ENCODE data around the gene MCF2L2.
A peak's percentile ranks its signal among the peaks of the same experiment; 100 is the strongest.
"Not testable (repeated sequence)": the region's sequence is repeated elsewhere in the genome, so short reads cannot be mapped to it uniquely, and the experiment has no call there.

The MCF2L2 gene

DNA sequence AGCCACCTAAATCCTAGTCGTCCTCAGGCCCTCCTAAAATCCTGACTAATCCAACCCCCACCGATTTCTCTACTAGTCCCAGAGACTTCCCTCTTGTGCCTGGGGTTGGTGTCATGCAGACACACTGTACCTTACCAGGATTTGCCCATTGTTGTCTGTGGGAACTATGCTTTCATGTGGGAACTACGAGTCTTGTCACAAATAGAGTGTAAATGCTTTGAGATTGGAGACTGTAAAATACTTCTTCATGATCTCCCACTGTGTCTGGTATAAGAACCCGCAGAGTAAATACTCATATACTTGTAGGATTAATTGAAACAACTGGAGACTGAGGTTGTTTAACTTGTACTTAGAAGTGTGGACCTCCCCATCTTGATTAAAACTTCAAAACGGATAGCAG lies 164.2 kb downstream of the MCF2L2 start:
- peak in 1 of 2 donors; percentile 40 for DNase-seq

DNA sequence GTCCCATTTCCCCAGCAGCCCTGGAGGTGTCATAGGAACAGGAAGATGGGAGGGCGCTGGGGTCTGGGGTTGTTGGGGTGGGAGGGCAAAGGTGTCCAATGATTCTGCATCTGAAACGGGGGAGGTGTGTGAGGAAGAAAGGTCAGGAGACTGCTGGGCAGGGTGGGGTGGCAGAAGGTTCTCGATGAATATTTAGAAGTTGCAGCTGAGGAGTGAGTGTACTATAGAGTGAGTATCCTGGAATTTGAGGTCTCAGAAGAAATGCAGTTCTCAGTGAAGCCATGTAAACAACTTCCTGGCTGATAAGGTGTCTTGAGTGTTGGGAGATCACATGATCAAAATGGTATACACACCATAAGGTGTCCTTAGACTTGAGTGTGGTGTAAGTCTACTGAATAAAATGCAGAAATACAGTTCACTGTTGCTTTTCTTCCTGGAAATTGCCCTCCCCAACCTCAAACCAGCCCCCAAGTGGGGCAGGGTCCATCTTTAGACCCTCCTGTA lies 165.5 kb downstream of the MCF2L2 start:
- DNase-seq, result no peak

DNA sequence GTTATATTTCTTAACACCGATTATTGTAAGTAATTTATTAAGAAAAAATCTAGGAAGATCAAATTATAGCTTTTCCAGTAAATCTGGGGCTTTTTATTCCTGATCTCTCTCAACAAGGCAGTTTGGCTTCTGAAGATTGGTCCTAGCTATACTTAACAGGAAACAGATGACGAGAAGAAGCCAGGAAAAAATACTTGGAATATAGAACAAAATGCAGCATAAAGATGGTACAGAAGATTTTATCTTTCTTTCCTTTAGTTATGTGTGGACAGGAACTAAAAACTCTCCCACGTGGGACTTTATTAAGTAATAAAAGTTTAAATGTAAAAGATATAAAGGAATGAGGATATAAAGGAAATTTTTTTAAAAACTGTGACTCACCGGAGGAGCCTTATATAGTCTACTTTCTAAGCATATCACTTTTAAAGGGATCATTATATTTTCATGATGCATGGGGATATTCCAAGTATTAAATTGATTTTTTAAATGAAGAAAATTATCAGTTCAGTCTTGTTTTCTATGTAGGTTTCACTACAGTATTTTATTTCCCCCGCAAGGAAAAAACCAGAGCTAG lies 167.2 kb downstream of the MCF2L2 start:
- DNase-seq, result no peak

DNA sequence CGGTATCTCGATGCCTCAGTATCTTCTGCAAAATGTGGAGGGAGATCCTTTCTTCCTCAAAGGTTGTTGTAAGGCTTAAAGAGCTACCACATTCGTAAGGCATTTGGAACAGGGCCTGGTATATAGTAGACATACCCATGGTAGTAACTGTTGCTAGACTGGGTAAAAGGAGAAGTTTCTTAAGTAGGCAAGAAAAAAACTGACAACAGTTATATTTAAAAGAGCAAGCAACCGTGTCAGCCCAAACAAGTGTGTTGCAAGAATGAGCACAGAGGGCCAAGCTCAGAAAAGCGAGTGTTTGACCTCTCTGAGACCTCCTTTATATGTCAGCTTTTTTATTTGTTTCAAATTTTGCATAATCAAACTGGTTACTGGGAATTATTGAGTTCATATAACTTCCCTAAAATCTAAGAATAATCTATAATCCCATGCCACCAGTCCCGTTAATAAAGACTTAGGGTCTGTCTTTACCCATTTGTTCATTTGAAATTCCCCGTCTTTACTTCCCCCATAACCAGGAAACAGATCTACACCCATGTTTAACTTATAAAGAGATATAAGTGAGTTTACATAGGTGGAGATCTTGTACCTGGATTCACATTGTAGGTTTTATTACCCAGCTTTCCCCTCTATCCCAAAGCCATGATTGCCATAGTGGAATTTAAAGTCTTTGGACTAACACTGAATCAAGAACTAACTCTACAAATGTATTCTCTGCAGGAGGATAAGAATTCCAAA lies 168.1 kb downstream of the MCF2L2 start:
- peak; percentile 77 to 94 for DNase-seq

DNA sequence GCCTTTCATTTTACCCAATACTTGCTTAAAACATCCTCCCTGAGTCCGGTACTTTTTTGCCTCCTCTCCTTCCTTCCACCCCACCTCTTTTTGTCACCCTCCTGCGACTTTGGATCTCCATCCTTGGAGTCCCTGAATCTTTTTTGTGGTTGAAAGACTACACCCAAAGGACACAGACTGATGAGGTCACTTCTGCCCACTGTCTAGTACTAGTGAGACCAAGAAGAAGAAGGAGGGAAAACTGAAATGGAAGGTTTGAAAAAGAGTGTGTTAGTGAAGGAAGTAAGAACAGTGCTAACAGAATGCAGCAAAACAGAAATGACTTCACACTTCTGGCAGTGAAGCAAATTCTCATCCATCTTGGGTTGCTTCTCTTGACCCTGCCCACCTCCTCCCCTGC lies 168.8 kb downstream of the MCF2L2 start:
- peak in 1 of 2 donors; percentile 45 for DNase-seq

DNA sequence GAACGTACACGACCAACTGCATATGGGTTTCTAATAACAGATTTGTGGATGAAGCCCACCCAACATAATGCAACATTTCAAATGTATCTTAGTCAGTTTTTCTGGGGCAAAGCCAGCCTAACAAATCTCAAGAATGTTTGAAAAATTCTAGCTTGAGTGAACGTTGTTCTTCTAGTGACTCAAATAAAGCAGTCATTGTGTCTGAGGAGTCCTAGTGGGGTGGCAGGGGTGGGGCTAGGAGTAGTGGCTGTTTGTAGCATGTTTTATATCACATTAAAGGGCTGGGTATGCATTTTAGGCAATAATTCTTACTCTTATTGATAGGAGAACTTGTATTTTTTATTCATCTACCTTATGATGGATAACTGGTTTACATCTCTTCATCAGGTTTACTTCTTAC lies 169.3 kb downstream of the MCF2L2 start:
- no peak for DNase-seq

DNA sequence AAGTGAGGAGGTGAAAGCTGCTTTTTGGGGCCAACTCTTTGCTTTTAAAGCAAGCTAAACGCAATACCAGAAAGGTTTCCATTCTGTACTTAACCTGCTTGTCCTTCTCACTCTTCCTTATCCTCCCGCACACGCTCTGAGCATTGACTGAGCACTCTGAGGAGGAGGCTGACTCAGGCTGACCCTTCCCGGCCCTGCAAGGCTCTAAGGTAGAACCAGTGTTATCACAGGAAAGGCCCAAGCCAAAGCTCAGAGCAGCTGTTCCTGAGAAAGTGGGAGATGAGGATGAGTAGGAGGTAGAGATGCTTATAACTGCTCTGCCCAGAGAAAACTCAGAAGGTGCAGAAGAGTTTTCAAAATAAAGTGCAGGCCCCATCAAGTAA lies 173.1 kb downstream of the MCF2L2 start:
- DNase-seq, result peak in 1 of 2 donors; percentile 25

DNA sequence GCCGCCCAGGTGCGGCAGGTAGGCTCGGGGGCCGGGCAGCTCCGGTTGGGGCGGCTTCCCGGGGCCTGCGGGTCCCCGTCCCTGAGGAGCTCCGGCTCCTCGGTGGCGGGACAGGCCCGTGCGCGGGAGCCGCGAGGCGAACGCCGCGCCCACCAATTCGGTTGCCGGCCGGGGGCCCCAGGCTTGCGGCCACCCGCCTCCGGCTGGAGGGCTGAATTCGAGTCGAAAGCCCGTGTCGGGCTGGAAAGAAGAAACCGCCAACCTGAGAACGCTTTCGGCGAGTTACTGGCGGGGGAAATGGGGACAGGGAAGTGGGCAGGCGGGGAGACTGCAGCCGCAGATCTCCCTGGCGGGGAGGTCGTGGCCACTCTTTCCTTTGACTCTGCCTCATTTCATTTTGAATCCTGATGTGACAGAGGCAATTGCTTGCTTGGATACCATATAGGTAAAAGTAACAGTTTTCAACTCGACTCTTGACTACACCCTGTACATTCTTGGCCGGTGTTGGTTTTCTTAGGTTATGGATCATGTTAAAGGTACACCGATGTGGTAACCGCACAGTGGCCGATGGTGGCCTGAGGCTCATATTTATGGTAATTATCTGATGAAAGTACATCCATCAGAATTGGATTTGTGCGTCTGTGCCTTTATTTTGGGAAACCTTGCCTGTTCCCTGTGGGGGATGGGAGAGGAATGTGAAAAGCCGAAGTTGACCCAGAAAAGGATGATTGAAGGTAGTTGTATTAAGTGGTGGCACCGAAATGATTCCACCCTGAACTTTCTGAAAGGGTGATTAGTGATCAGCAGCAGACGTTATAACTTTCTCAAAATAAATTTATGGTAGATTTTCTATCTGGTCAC lies 173.7 kb downstream of the MCF2L2 start:
- DNase-seq, result peak; percentile 34 to 37

DNA sequence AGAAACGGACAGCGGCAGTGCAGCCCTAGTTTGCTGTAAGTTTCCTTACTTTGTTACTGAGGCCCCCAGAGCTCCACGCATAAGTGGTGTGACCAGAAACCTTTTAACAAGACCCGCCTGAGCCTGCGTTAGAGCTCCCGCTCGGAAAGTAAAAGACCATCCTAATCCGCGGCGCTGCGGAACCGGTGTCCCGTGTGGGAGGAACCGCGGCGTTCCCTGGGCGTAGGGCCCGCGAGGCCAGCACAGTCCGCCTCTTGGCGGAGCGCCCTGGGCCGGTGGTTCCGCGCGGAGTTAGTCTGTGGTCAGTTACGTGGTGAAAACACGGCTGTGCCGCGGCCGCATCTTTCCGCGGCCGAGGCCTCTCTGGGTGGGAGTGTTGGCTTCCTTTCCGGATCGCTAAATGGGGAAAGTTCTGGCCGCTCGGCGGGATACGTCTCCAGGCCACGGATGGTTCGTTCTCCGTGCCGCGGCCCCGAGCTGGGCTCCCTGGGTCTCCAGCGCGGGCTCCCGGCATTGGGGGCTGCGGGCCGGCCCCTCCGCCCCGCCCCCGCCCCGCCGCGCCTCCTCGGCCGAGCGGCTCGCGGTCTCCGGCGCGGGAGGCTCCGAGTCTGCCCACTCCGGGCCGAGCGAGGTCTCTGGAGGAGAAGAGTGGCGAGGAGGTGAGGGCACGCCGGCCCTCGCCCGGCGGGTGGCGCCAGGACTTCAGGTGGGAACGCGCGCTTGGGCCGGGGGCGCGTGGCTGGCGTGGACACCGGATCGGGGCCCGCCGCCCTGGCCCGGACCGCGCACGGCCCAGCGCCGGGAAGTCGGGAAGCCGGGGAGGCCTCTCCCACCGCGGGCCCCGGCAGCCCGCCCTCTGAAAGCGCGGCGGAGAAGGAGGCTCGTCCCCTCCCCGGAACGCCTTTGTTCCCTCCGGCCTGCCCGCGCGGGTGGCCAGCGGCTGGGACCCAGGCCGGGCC lies 174.6 kb downstream of the MCF2L2 start:
- peak; percentile 58 to 72 for DNase-seq

DNA sequence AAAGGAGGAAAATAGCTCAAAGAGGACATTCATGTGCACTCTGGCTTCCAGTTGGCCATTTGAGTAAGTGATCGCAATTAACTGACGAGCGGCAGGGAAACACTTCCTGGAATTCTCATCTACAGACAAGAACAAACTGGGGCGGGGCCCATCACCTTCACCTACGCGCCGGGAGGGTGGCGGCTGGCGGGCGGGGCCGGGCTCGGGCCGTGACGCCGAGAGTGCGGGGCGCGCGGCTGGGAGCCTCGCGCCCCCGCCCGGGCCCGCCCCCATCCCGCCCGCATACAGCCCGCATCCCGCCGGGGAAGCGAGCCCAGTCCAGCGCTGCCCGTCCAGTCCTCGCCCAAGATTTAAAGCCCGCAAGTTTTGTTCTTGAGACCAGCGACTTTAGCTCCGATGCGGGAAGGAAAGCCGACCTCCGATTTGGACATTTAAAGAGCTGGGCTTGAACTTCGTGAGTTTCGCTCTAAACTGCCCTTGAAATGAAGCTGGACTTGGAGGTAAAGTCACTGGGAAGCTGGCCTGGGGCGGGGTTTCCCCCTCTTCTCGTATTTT lies 175.4 kb downstream of the MCF2L2 start, which contains the start of gene B3GNT5:
B3GNT5 (plus strand) TSS at position 281 of the 555 bp plus-strand sequence. CDS start 16,546 bp downstream, outside the sequence.
- peak; percentile 53 to 76 for DNase-seq

DNA sequence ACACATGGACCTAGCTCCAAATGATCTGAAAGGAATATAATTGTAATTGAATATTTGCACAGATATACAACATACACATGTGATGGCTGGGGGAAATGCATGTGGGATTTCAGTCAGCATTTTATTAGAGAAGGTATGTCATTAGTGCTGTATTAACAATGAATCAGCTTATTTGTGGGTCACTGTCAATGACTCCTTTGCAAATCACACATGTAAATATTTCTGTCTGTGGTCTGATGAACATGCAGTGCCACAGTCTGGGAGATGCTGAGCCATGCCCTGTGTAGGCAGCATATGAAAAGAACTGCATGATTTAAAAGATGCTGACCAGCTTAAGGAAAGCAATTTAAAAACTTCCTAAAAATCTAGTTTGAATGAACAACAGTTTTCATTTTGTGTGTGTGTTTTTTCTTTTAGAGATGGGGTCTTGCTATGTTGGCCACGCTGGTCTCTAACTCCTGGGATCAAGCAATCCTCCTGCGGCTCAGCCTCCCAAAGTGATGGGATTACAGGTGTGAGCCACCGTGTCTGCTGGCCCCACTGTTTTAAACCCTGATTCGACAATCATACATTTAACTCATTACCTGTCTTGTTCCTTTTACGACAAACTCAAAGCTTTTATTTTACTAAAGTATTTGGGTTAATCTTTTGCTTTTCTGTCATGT lies 176.2 kb downstream of the MCF2L2 start:
- peak in 1 of 2 donors; percentile 34 for DNase-seq

DNA sequence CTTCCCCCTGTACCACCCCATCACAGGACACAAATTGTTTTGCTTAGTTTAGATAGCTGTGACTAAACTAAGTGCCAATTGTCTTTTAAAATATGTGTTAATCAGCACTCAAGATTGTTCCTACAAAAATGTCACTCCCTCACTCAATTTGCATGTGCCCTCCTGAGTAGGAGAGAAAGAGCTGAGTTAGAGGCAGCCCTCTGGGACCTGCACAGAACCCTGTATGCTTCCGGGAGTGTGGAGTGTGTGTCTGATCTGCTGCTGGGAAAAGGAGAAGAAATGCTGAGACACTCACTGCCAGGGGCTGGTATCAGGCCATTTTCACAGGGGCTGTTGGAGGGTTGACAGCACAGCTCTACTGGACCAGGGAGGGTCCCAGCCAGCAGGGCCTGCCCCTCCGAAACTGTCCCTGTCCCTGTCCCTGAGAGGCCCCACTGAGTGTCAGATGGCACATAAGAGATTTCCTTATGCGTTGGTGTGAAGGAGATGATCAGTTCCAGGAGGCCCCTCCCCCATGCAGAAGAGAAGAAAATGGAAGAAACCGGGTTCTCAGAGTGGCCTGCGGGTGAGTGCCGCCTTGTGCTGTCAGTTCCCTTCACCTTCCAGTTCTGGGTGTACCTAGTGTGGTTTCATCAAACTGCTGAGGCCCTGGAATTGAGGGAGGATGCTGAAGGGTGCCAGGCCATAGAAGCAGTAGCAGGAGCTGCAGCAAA lies 179.3 kb downstream of the MCF2L2 start:
- no peak for DNase-seq

DNA sequence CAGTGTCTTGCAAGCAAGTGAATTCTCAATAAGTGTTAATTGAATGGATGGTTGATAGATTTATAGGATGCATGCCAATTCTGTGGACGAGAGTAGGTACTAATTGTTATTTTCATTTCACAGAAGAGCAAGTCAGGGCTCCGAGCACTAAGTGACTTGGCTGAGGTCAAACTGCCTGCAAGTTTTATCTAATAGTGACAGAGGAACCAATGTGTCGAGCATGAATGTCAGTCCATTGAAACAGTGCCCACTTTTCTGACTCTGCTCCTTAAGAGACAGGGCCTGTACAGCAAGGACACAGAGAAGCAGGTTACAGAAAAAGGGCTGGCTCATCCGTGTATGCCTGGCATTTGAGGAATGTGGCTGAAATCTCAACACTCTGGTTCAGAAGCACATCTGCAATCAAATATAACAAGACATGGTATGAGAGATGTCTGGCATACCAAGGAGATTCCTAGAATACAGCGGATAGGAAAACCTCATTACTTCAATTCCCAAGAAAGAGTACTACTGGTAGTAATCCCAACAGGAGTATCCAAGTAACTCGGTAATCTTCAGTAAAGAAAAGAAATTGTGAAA lies 181.3 kb downstream of the MCF2L2 start:
- DNase-seq, result no peak

DNA sequence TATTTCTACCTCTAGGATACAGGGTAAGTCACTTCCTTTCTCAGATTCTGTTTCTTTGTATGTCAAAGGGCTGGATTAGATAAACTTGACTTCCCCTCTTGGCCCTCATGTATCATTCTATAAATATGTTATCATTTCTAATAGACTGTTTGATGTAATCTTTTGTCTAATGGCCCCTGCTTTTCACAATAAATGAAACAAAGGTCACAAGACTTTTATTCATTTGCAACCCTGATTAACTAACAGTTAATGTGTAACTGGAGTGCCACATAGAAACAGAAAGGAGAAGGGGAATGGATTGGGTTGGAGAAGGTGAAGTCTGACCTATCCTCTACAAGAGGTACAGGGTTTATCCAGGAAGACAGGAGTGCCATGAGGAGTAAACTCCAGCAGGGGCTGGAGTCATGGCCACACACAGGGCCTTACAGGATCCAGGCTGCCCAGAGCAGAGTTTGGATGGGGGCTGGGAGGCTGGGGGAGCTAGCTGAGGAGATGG lies 183.4 kb downstream of the MCF2L2 start:
- peak; percentile 52 to 82 for DNase-seq

DNA sequence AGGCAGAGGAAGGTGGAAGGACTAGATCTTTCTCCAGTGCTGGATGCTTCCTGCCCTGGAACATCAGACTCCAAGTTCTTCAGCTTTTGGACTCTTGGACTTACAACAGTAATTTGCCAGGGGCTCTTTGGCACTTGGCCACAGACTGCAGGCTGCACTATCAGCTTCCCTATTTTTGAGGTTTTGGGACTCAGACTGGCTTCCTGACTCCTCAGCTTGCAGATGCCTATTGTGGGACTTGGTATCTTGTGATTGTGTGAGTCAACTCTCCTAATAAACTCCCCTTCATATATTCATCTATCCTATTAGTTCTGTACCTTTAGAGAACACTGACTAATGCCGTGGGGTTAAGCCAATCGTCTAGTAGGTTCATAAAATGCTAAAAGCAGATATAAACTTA lies 184.2 kb downstream of the MCF2L2 start:
- DNase-seq, result peak; percentile 96

DNA sequence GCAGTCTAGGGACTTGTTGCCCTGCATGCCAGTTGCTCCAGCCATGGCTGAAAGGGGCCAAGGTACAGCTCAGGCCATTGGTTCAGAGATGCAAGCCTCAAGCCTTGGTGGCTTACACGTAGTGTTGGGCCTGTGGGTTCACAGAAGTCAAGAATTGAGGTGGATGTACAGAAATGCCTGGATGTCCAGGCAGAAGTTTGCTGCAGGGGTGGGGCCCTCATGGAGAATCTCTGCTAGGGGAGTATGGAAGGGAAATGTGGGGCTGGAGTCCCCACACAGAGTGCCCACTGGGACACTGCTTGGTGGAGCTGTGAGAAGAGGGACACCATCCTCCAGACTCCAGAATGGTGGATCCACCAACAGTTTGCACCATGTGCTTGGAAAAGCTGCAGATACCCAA lies 186.0 kb downstream of the MCF2L2 start:
- DNase-seq, result no peak

DNA sequence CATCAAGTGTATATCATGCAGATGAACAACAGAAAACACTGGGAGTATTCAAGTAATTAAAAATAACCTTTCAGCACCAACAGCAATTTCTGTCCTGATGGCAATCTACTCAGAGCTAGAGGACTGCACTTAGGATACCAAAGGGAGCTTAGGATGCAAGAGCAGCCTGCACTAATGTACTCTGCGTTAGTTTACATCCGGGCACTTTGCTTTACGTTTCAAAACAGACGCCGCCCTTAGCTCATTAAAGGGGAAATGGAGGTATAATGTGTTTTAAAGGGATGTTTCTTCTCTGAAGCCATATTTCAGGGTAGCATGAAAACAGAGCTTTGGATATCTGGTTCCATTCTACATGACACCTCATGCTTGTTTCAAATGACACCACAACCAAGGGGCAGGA lies 189.4 kb downstream of the MCF2L2 start:
- DNase-seq, result no peak

DNA sequence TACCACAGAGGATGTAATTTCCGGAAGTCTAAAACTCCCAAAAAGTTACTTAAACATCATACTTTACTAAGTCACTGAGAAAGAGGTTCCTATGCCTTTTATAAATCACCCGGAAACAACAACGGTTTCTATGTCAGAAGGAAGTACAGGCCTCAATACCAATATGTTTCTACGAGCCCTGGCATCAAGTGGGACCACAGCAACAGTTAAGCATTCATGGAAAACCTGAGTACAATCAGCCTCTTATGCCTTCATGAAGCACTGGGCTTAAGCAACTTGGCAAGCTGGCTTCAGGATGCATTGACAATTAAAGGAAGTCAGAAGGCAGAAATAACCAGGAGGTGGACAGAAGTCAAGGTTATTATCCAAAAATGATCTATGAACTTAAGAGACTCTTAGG lies 194.5 kb downstream of the MCF2L2 start:
- DNase-seq, result peak in 1 of 2 donors; percentile 48

DNA sequence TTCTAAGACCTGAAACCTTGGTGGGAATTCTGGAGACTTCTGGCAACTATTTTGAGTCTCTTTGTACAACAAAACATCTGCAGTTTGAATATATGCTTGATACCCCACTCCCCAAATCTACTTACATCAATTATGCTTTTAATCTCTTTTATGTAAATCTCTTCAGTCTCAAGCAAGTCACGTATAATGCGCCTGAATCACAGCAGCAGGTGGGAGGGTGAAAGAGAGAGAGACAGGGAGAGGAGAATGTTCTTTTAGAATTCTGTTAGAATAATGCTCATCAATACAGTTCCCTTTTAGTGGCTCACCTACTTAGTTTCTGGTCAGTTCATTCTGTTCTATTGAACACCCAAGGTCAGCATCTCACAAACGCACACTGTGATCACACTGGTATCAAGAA lies 197.6 kb downstream of the MCF2L2 start:
- no peak for DNase-seq

DNA sequence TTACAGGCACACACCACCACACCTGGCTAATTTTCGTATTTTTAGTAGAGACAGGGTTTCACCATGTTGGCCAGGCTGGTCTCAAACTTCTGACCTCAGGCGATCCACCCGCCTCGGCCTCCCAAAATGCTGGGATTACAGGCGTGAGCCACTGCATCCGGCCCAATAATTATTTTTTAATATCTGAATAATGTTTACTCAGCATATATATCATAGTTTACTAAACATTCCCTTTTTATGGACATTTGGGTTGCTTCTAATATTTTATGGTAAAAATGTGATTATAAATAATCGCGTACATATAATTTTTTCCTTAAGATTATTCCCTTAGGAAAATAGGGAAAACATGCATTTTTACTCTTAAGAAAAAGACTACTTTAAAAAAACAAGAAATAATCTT lies 198.2 kb downstream of the MCF2L2 start:
- not testable (repeated sequence) for DNase-seq

Data from inflammatory macrophage (primary cell).